ENCODE data around the gene MYF5.

Gene MYF5

DNA sequence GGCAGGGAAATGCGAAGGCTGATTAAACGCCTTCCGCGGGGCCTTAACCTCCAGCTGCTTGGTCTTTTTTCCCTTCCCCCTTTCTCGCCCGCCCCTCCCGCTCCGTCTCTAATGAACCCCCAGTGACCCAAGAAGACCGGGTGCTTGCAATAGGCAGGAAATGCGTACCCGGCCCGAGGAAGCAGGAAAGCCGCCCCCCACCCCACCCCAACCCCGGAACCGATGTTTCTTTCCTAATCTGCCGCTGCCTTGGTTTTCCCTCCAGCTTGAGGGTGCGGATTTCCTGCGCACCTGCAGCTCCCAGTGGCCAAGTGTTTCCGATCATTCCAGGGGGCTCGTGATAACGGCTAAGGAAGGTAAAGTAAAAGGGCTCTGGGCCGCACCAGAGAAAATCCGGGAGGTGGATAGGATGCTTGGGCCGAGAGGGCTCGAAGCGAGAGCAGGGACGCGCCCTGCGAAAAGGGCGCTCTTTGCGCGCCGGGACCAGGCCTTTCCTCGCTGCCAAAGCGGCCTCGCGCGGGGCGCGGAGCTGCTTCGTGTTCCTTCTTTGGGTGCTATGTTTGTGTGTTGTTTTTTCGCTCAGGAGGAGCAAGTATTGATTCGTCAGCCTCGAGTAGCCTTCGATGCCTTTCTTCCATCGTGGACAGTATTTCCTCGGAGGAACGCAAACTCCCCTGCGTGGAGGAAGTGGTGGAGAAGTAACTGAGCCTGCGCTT lies 8.3 kb upstream of the MYF5 start:
- DNase-seq = no peak

DNA sequence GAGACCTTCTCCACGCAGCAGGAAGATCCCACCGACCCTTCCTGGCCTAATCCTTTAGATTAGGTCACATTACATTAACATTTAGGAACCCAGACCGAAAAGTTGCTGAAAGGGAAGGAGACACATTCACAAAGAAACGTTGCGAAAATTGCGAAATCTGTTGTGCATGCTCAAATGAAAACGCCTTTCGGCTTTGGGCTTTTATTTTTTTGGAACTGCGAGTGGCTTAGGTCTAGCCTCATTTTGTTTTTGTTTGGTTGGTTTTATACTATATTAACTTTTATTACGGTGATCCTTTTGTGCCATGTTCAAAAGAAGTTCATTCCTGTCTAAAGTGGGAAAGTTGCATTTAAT lies 7.8 kb upstream of the MYF5 start:
- no peak for DNase-seq

- DNase-seq = no peak
Measured at GRCh38 chr12:80709811-80710726, 6.6 kb upstream of the MYF5 start.

DNA sequence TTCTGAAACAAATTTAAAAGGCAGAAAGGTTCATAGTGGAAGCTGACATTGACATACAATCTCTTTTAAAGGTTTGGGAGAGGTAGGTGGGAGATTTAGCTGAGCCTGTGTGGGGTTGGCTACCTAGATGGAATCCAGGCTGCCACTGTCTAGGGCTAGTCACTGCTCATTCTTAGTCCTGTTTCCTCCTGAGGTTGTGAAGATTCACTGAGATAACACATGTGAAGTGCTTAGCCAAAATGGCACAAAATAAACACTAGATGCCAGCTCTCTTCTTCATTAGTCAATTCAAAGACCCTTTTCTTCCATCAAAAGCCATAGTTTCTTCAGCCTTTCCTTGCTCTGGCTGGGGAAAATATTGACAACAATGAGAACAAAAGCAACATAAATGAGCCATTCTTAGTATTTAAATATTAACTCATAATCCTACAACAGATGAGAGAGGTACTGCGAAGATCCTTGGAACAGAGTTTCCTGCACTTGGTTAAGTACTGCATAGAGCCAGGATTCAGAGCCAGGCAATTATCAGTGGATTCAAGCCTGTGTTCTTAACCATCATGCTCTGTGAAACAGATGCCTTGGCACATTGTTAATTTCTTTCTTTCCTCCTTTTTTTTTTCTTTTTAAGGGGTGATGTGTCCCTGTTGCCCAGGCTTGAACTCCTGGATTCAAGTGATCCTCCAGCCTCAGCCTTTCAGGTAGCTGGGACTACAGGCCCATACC lies 5.8 kb upstream of the MYF5 start:
- DNase-seq = no peak

- DNase-seq = no peak
Measured at GRCh38 chr12:80711866-80712265, 4.8 kb upstream of the MYF5 start.

DNA sequence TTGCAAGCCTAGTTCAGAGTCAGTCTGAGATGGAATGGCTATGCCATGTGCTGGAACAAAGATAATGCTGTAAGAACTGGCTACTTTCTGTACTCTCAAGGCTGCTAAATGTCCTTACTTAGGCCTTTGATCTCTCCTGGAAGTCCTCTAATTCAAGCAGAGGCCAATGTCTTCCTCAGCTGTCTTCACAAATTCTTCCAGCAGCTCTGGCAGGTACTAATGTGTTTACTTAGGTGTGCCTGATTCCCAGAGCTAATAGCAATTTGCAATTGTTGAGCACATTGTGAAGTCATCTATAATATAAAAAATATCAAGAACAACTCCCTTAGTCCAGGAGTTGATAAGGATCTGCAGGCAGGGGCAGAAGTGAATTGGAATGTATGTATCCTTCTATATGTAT lies 3.8 kb upstream of the MYF5 start:
- no peak for DNase-seq

DNA sequence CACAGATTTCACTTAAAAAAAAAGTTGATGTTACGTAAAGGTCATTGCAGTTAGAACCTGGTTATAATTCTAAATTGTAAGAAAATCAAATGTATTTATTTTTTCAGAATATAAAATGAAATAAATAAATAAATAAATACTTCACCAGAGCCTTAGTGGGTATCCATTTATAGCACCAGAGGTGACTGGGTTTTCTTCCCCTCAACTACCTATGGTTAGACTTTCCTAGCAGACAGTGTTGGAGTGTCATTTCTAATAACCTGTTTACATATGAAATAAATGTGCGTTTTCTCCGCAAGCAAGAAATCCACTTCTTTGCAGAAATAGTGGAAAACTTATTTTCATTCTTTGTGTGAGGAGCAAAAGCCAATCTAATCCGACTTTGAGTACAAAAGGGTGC lies 3.3 kb upstream of the MYF5 start:
- DNase-seq = no peak

GRCh38 chr12:80714055-80714454 lies 2.7 kb upstream of the MYF5 start:
- no peak for DNase-seq

- DNase-seq = no peak
Measured at GRCh38 chr12:80714846-80715245, 1.9 kb upstream of the MYF5 start.

GRCh38 chr12:80715713-80716249 lies 931 bp upstream of the MYF5 start:
- no peak for DNase-seq

DNA sequence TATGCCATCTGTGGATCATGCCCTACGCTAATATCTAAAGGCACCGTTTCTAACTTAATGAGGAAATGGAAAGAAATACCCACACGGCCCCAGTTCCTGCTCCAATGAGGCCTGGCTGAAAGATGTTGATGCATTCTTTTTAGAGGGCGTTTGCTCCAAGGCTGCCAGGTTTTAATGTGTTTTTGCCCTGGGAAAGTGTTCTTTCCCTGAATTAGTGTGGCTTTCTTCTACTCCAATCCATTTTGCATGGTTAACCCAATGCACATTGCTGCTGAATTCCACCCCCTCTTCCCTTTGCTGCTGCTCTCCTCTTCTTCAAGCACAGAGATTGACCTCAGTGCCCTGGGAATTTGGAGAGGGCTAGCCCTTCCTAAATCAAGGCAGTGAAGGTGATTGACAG lies 1.1 kb downstream of the MYF5 start:
- DNase-seq = no peak

DNA sequence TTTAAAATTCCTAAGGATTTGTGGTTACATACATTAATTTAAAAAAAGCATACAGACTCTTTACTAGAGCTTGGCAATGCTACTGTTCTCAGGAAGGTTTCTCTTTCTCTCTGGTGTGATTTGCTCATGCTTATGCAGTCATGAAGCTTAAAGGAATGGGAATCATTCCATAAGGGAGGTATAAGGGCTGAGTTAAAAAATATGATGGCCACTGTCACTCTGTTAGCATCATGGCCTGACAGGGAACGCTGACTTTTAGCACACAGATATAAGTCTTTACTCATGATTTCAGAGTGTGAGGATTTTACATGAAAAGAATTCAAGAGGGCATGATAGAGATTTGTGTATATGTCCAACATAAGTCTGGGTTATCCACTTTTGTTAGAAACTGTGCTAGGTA lies 3.8 kb downstream of the MYF5 start:
- DNase-seq = no peak

- DNase-seq = no peak
Measured at GRCh38 chr12:80721326-80721725, 4.6 kb downstream of the MYF5 start.

DNA sequence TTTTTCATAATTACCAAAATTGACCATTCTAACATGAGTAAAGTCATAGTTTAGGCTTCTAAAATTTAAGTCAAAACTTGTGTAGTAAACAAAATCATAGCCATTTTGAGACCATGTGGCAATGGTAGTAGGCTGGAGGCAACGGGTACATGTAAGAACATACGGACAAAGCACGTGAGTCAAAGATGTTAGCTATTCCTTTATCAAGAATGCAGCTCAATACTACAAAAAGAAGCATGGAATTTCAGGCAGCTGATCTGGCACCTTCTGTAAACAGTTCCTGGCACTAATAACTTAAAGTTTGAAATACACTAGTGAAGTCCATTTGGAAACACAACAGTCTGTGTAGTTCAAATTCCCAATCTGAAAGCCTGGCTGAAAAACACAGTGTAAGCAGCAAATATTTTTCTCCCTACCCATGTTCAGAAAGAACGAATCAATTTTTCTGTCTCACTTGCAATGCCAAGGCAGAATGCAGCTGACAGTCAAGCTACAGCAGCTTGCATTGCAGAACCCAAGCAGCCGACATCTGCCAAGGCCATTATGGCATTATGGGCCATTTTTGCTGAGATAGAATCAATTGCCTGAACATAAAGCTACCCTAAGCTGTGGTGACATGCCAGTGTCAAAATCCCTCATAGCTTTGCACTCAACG lies 29.3 kb downstream of the MYF5 start:
- no peak for DNase-seq

- DNase-seq = no peak
Measured at GRCh38 chr12:80747800-80748199, 31.1 kb downstream of the MYF5 start.

GRCh38 chr12:80749456-80749855 lies 32.7 kb downstream of the MYF5 start:
- no peak for DNase-seq

GRCh38 chr12:80752464-80752863 lies 35.8 kb downstream of the MYF5 start:
- DNase-seq = no peak

GRCh38 chr12:80754274-80754673 lies 37.6 kb downstream of the MYF5 start:
- no peak for DNase-seq

- no peak for DNase-seq
Measured at GRCh38 chr12:80756875-80757274, 40.2 kb downstream of the MYF5 start.

DNA sequence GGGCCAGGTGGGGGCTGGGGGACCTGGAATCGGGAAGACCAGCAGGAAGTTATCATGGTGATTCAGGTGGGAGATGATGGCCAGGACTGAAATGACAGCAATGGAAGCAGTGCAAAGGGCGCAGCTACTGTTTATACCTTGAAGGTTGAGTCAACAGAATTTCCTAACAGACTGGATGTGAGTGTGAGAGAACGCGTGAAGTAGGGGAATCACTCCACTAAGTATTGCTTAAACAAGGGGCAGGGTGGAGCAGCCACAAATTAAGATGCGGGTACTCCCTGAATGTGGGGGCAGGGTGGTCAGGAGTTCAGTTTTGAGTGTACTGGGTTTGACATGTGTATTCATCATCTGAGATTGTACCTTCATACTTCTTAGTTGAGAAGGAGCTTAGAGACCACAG lies 45.1 kb downstream of the MYF5 start:
- DNase-seq = no peak

DNA sequence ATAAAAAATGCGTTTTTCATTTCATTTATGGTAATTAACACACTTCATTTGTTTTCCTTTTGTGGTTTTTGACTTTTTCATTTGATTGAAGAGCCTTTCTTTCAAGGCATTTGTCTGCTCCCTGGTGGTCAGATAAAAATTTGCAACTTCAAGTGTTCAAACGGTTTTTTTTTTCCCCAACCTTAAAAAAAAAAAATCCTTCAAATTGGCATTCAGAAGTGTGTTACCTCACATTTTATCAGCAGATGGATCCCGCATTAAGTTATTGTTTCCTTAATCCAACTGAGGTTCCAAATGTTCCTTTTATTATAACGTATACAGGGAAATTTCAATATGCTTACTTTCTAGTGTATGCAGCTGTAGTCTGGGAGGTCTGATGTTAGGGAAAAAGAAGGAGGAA lies 47.2 kb downstream of the MYF5 start:
- DNase-seq = no peak

GRCh38 chr12:80766210-80766609 lies 49.5 kb downstream of the MYF5 start:
- no peak for DNase-seq

DNA sequence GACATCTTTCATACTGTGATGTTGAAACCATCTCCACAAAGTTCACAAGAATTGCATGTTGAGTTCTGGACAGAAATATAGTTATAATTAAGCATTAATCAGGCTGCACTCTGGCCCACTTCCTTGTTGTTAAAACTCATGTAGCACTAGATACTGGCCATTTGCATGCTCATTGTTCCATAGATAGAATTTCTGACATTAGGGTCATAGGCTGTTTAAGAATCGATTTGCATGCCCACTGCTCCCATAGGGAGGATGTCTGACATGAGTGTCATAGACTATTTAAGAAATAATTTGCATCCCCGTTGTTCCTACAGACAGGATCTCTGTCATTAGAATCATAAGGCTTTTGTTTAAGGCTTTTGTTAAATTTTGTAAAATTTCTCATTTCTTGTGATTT lies 50.2 kb downstream of the MYF5 start:
- DNase-seq = no peak
